DMS153 (cell line): ENCODE data around the gene NRTN.

Experiments used
- DNase-seq: peaks from one replicate; lab custom pipeline; 2025; lab: John Stamatoyannopoulos, UW

NRTN gene

GRCh38 chr19:5790559-5791520, 14.0 kb upstream of the NRTN start, which contains the start of gene DUS3L:
Gene DUS3L, minus strand, starts transcription at chr19:5791163. Its CDS starts 22 bp downstream, at chr19:5791141.
- DNase-seq, result peak; percentile 95

GRCh38 chr19:5792224-5792623, 12.6 kb upstream of the NRTN start:
- no peak for DNase-seq

DNA sequence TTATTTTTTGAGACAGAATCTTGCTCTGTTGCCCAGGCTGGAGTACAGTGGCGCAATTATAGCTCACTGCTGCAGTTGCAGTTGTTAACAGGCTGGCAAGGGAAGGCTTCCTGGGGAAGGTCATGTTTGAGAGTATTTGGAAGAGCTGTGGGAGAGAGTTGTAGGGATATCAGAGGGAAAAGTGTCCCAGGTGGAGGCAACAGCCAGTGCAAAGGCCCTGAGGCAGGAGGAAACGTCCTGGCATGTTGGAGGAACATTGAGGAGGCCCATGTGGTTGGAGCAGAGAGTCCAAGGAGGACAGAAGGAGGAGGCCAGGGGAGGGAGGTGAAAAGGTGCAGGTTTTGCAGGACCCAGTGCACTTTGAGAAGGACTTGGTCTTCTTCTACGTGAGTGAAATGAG, 11.7 kb upstream of the NRTN start:
- no peak for DNase-seq

- DNase-seq, result no peak
Measured at GRCh38 chr19:5795382-5795919, 9.4 kb upstream of the NRTN start.

DNA sequence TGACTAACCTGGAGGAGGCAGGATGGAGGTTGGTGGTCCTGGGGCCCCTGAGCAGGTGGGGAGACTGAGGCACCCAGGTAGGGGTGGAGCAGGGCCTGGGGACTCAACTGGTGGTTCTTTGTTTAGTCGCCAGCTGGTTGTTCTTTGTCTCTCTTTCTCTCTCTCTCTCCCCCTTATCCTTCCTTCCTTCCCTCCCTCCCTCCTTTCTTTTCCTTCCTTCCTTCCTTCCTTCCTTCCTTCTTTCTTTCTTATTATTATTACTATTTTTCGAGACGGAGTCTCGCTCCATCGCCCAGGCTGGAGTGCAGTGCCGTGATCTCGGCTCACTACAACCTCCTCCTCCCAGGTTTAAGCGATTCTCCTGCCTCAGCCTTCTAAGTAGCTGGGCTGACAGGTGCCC, 6.6 kb upstream of the NRTN start:
- no peak for DNase-seq

GRCh38 chr19:5799247-5800241, 5.3 kb upstream of the NRTN start:
- DNase-seq, result peak; percentile 14

DNA sequence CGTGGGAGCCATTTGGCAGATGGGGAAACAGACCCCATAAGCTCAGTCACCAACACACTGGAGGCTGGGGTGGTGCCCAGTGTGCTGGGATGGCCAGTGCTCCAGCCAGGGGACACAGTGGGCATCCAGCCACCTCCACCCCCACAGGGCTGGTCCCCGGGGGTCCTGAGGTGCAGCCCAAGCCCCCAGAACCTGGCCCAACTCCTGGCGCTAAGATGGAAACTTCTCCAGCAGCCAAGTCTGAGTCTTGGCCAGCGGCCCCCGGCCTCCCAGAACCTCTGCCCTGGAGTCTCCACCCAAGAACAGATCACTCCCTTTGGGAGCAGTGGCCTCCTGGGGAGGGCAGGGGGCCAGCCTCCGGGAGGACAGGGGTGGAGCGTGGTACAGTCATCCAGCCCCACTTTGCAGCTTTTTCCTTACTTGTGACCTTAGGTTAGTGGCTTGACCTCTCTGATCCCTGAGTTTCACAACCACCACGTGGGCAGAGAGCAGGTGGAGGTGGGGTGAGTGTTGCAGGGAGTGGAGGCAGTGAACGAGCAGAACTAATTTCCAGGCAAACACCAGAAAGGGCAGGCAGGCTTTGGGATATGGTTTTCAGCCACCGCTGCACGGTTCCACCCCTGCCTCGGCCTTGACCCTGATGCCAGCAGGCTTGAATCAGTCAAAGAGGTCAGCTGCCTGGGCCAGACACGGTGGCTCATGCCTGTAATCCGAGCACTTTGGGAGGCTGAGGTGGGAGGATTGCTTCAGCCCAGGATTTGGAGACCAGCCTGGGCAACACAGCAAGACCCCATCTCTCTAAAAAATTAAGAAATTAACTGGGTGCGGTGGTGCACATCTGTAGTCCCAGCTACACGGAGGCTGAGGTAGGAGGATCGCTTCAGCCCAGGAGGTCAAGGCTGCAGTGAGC, 4.3 kb upstream of the NRTN start:
- DNase-seq, result no peak

DNA sequence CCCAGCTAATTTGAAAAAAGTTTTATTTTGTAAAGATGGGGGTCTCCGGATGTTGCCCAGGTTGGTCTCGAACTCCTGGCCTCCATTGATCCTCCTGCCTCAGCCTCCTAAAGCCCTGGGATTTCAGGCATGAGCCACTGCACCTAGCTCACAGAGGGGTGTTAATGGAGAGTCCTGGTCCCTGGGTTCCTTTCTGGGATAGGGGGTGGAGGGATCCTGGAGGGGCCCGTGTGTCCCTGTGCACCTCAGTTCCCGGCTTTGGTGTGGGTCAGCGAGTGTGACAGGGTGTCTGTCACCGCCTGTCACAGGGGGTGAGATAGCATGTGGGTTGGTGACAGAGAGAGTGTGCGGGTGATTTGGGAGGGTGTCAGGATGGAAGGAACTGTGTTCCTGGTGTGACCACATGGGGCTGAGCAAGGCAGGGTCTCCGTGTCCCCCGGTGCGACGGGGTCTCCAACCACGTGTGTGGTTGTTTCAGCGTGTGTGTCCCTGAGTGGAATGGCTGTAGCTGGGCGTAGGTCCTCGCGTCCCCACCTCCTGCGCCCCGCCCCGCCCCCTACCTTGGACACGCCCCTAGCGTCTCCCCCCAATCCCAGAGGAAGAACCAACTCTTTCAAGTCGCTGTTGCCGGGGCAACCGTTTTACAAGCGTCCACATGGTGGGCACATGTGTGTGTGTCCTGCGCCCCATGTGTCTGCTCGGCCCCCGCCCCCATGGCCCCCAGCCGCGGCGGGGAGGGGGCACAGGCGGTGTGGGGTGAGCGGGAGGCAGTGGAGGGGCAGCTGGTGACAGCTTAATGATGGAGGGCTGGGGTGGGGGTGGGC, 2.9 kb upstream of the NRTN start:
- DNase-seq, result no peak

DNA sequence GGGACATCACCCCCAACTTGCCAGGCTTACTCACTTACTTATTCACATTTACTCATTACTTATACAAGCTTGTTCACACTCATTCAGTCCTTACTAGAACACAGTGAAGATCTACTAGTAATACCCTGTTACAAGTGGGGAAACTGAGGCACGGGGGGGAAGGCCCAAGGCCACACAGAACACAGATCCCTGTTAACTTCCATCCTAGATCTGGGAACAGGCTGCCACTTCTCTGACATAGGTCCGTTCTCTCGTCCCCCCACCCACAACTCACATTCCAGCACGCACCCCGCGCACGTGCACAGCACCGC, 1.5 kb upstream of the NRTN start:
- DNase-seq, result no peak

- peak; percentile 75 for DNase-seq
Measured at GRCh38 chr19:5803752-5804515, 933 bp upstream of the NRTN start.

DNA sequence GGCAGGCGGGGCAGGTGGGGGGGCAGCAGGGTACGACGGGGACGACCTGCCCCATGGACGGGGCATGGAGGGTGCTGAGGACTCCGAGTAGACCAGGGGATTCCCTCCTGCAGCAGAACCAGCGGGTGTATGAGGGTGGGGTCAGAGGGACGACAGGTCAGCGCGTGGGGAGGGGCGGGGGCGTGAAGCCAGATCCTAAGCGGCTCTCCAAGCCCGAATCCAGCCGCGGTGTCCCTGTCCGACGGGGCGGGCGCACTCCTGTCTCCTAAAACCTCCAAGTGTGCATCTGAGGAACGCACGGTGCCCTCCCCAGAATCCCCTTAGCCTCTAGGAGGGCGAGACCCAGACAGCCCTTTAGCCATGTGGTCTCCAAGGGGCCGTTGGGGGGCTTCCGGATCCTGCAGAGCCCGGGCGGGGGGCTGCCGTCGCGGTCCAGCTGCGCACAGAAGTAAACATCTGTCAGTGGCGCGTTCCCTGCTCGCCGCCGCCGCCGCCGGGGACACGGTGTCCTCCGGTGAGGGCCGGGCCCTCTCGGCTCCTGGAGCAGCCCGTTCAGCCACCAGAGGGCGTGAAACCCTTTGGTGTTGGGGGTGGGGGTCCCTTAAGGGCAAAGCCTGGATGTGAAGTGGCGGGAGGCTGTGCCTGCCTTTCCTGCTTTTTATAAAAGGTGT, 730 bp downstream of the NRTN start:
- DNase-seq, result peak; percentile 55

- DNase-seq, result no peak
Measured at GRCh38 chr19:5806133-5806489, 1.2 kb downstream of the NRTN start.

DNA sequence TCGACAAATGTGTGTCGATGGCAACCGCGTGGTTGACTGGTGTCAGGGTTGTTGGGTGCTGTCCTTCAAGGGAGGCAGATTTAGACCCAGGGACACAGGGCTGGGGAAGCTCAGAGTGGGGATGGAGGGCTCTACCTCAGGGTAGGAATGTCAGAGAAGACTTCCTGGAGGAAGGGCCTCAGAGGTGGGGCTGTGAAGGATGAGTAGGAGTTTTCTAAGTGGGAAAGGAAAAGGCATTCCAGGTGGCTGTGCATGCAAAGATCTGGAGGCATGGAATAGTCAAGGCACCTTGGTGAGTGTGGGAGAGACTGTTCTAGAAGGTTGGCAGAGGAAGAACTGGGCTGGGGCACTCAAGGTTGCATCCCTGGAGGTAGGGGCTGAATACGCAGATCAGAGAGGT, 2.0 kb downstream of the NRTN start:
- no peak for DNase-seq

GRCh38 chr19:5808120-5808816, 3.4 kb downstream of the NRTN start:
- no peak for DNase-seq

GRCh38 chr19:5809053-5809452, 4.2 kb downstream of the NRTN start:
- no peak for DNase-seq

DNA sequence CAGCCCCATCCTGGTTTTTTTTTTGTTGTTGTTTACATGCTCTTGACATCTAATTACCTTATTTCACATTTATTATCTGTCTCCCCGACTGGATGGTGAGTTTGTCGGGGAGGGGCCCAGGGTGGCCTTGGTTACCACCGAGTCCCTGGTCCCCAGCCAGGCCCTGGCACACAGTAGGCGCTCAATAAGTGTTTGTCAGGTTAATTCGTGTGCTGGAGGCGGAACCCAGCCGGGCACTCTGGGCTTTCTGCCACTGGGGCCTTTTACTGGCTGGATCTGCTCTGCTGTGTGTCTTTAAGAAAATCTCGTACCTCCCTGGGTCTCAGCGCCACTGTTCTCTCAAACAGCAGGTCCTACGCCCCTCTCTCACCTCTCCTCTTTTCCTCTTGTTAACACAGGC, 4.6 kb downstream of the NRTN start:
- no peak for DNase-seq

DNA sequence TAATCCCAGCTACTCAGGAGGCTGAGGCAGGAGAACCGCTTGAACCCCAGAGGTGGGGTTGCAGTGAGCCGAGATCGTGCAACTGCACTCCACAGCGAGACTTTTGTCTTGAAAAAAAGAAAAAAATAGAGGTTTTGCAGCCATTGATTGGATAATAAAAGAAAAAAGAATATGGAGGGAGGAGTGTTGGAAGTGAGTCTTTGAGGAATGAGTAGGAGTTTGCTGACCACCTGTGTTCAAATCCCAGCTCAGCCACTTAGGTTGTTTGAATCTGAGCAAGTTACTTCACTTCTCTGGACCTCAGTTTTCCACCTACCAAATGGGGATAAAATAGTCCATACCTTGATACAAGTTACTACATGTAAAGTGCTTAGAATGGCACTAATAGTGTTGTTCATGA, 6.2 kb downstream of the NRTN start:
- DNase-seq, result no peak

GRCh38 chr19:5814123-5814851, 9.4 kb downstream of the NRTN start:
- DNase-seq, result no peak
